Measurements from ENCODE around the gene ZNF284. TPM values are rescaled to one million over a fixed set of nuclear protein-coding genes. Genes with fewer than 3 reads are reported as not detected.
"Not testable (repeated sequence)": the region's sequence is repeated elsewhere in the genome, so short reads cannot be mapped to it uniquely, and the experiment has no call there.

The ZNF284 gene
- total and polyA plus RNA-seq, 2 experiments from 2014 or later: 1.9 to 2.0 TPM

DNA sequence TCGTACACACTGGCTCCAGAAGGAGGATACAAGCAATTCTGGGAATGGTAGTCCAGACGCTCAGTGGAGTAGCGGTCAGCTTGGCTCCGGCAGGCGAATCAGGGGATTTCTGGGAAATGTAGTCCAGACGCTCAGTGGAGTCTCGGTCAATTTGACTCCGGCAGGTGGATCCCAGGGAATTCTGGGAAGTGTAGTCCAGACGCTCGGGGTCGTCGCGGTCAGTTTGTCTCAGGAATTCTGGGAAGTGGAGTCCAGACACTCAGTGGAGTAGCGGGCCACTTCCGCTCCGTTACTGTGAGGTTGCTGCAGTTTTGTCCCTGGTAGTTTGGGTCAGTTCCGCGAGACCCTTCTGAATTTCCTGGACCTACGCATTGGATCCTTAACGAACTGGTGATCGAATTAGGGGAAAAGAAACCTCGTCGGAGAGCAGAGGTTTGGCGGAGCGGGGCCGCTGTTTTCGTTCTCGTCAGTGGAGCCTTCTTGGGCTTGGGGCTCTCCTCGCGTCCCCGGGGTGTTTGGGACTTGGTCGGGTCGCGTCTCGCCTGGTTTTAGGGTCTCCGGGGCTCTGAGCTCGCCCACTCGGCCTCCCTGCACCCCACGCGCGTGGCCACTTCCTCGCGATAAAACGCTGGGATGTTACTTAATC lies 41.3 kb downstream of the ZNF284 start, which contains the start of gene ZNF225:
Gene ZNF225 (plus strand): TSS at position 262 of the 646 bp plus-strand sequence. CDS start 2,429 bp downstream, outside the sequence.
- in situ Hi-C loops (cut with MboI): no loop called here
- no peak for TF ChIP-seq EZH2phosphoT487 (IDR thresholded peaks at IDR 0.05; ENCODE audit: insufficient read depth, low read depth)
- TF ChIP-seq EZH2 (IDR thresholded peaks at IDR 0.05; ENCODE audit: insufficient read depth, poor library complexity, severe bottlenecking): no peak
- Histone ChIP-seq H2AFZ (peak within 1 kb of the TSS; percentile 99), H4K20me1 (ENCODE audit: insufficient read depth) (no peaks in the 10 kb centered on the region), H3K4me3 (peak within 1 kb of the TSS; percentile 91), H3K4me2 (ENCODE audit: unreplicated experiment) (peak within 1 kb of the TSS; percentile 97), H3K9me3 (ENCODE audit: low read depth) (no peaks in the 10 kb centered on the region), H3K27ac (peak within 1 kb of the TSS; percentile 85), H3F3A (ENCODE audit: insufficient read depth) (peaks cover 21% of the 10 kb centered on the region; the same call in 1 of the 2 replicates), H3K36me3 (ENCODE audit: low read depth) (peaks cover 19% of the 10 kb centered on the region), H3K4me1 (ENCODE audit: insufficient read depth) (peaks cover 7% of the 10 kb centered on the region), H3K9me2 (ENCODE audit: insufficient read depth) (no peaks in the 10 kb centered on the region), H3K79me2 (ENCODE audit: insufficient read depth) (peaks cover 33% of the 10 kb centered on the region), H3K9ac (peak within 1 kb of the TSS; percentile 94), H3K27me3 (replicated peaks; ENCODE audit: insufficient read depth) (no peaks in the 10 kb centered on the region)
- WGBS, 2 experiments (ENCODE audit: low coverage in 1 of 2, low lambda C conversion rate in 2 of 2, missing lambda C conversion rate in 2 of 2): 1% methylated on average over 44 of the region's 44 CpGs
- DNase-seq: peak; percentile 99

- H2AFZ ChIP-seq: peak overlapping the region; percentile 99
- in situ Hi-C loops (cut with MboI): no loop called here
- H3K27me3 ChIP-seq (replicated peaks; ENCODE audit: insufficient read depth): no peaks in the 10 kb centered on the region
- no peaks in the 10 kb centered on the region for H3K9me3 ChIP-seq (ENCODE audit: low read depth)
- H3K27ac ChIP-seq: peak overlapping the region; percentile 85
- H3K9ac ChIP-seq: peak overlapping the region; percentile 94
- peak; percentile 40 for DNase-seq
- peaks cover 7% of the 10 kb centered on the region for H3K4me1 ChIP-seq (ENCODE audit: insufficient read depth)
- H4K20me1 ChIP-seq (ENCODE audit: insufficient read depth): no peaks in the 10 kb centered on the region
- H3K79me2 ChIP-seq (ENCODE audit: insufficient read depth): peaks cover 33% of the 10 kb centered on the region
- TF ChIP-seq EZH2 (IDR thresholded peaks at IDR 0.05; ENCODE audit: insufficient read depth, poor library complexity, severe bottlenecking) (no peak), EZH2phosphoT487 (IDR thresholded peaks at IDR 0.05; ENCODE audit: insufficient read depth, low read depth) (no peak)
- no peaks in the 10 kb centered on the region for H3K9me2 ChIP-seq (ENCODE audit: insufficient read depth)
- 3 to 4% methylated on average over 18 of the region's 18 CpGs for WGBS, 2 experiments (ENCODE audit: low coverage in 1 of 2, low lambda C conversion rate in 2 of 2, missing lambda C conversion rate in 2 of 2)
- H3K4me2 ChIP-seq (ENCODE audit: unreplicated experiment): peak overlapping the region; percentile 88
- peaks cover 20% of the 10 kb centered on the region; the same call in 1 of the 2 replicates for H3F3A ChIP-seq (ENCODE audit: insufficient read depth)
- peaks cover 16% of the 10 kb centered on the region for H3K36me3 ChIP-seq (ENCODE audit: low read depth)
- H3K4me3 ChIP-seq: peak overlapping the region; percentile 91
Measured at GRCh38 chr19:44113784-44114390, 41.9 kb downstream of the ZNF284 start.

DNA sequence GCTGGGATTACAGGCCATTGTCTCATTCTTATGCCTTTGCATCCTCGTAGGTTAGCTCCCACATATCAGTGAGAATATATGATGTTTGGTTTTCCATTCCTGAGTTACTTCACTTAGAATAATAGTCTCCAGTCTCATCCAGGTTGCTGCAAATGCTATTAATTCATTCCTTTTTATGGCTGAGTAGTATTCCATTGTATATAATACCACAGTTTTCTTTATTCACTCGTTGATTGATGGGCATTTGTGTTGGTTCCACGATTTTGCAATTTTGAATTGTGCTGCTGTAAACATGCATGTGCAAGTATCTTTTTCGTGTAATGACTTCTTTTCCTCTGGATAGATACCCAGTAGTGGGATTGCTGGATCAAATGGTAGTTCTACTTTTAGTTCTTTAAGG lies 49.2 kb downstream of the ZNF284 start:
- H3K4me3 ChIP-seq; H3K4me2 ChIP-seq (ENCODE audit: unreplicated experiment); H3K9me2 ChIP-seq (ENCODE audit: insufficient read depth); H3K9ac ChIP-seq; H4K20me1 ChIP-seq (ENCODE audit: insufficient read depth); H3K9me3 ChIP-seq (ENCODE audit: low read depth); in situ Hi-C loops (cut with MboI); H3K27me3 ChIP-seq (replicated peaks; ENCODE audit: insufficient read depth); H3F3A ChIP-seq (ENCODE audit: insufficient read depth); H3K27ac ChIP-seq; DNase-seq; H3K4me1 ChIP-seq (ENCODE audit: insufficient read depth); H2AFZ ChIP-seq: not testable (repeated sequence)
- WGBS, 2 experiments (ENCODE audit: low coverage in 1 of 2, low lambda C conversion rate in 2 of 2, missing lambda C conversion rate in 2 of 2): 86 to 89% methylated on average over 4 of the region's 4 CpGs
- Histone ChIP-seq H3K79me2 (ENCODE audit: insufficient read depth) (peaks cover 33% of the 10 kb centered on the region), H3K36me3 (ENCODE audit: low read depth) (peaks cover 63% of the 10 kb centered on the region)

DNA sequence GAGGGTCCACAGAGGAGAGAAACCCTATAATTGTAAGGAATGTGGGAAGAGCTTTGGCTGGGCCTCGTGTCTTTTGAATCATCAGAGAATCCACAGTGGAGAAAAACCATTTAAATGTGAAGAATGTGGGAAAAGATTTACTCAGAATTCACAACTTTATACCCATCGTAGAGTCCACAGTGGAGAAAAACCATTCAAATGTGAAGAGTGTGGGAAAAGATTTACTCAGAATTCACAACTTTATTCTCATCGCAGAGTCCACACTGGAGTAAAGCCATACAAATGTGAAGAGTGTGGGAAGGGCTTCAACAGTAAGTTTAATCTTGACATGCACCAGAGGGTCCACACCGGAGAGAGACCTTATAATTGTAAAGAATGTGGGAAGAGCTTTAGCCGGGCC lies 60.0 kb downstream of the ZNF284 start:
- WGBS, 2 experiments (ENCODE audit: low coverage in 1 of 2, low lambda C conversion rate in 2 of 2, missing lambda C conversion rate in 2 of 2): 86 to 90% methylated on average over 5 of the region's 5 CpGs
- Histone ChIP-seq H3K27ac (no peak overlapping the region), H3K4me2 (ENCODE audit: unreplicated experiment) (no peak overlapping the region), H3K9me3 (ENCODE audit: low read depth) (no peaks in the 10 kb centered on the region), H3K4me1 (ENCODE audit: insufficient read depth) (no peaks in the 10 kb centered on the region), H3K36me3 (ENCODE audit: low read depth) (peaks cover 40% of the 10 kb centered on the region), H3K27me3 (replicated peaks; ENCODE audit: insufficient read depth) (no peaks in the 10 kb centered on the region), H3K4me3 (no peak overlapping the region), H3K79me2 (ENCODE audit: insufficient read depth) (no peaks in the 10 kb centered on the region), H2AFZ (no peak overlapping the region), H3K9ac (no peak overlapping the region), H4K20me1 (ENCODE audit: insufficient read depth) (no peaks in the 10 kb centered on the region), H3F3A (ENCODE audit: insufficient read depth) (no peaks in the 10 kb centered on the region), H3K9me2 (ENCODE audit: insufficient read depth) (no peaks in the 10 kb centered on the region)
- no peak for DNase-seq
- TF ChIP-seq EZH2phosphoT487 (IDR thresholded peaks at IDR 0.05; ENCODE audit: insufficient read depth, low read depth) (no peak), EZH2 (IDR thresholded peaks at IDR 0.05; ENCODE audit: insufficient read depth, poor library complexity, severe bottlenecking) (no peak)
- in situ Hi-C loops (cut with MboI): no loop called here

Small RNA genes within 50 kb of the gene (small RNA-seq; reads per million reads assigned to genes)
- not detected for gene RNU6-902P (ENCODE audit: low read depth, low replicate concordance)

Other genes with a start within 250 kb of the ZNF284 start
- 12.1 and 14.2 TPM in 2 replicates for gene ZNF283, start 244.8 kb upstream of the ZNF284 start, total RNA-seq (2014; rRNA removed; shearing (Covaris generic))
- gene ZNF283, start 244.8 kb upstream of the ZNF284 start, polyA plus RNA-seq (2016; fragmentation: Nextera tagmentation; extraction: Ambion mirVana): 4.6 and 5.4 TPM in 2 replicates
- gene ZNF404, start 188.2 kb upstream of the ZNF284 start, total RNA-seq (2014; rRNA removed; shearing (Covaris generic)): 4.2 and 4.5 TPM in 2 replicates
- gene ZNF404, start 188.2 kb upstream of the ZNF284 start, polyA plus RNA-seq (2016; fragmentation: Nextera tagmentation; extraction: Ambion mirVana): 4.2 and 6.0 TPM in 2 replicates
- 8.9 and 13.0 TPM in 2 replicates for gene ZNF45, start 136.9 kb upstream of the ZNF284 start, total RNA-seq (2014; rRNA removed; shearing (Covaris generic))
- gene ZNF45, start 136.9 kb upstream of the ZNF284 start, polyA plus RNA-seq (2016; fragmentation: Nextera tagmentation; extraction: Ambion mirVana): 7.7 and 8.5 TPM in 2 replicates
- gene ZNF221, start 120.9 kb upstream of the ZNF284 start, total RNA-seq (2014; rRNA removed; shearing (Covaris generic)): 3.8 and 7.8 TPM in 2 replicates
- 1.6 and 1.9 TPM in 2 replicates for gene ZNF221, start 120.9 kb upstream of the ZNF284 start, polyA plus RNA-seq (2016; fragmentation: Nextera tagmentation; extraction: Ambion mirVana)
- 6.8 and 13.7 TPM in 2 replicates for gene ZNF155, start 88.0 kb upstream of the ZNF284 start, total RNA-seq (2014; rRNA removed; shearing (Covaris generic))
- 4.0 and 5.2 TPM in 2 replicates for gene ZNF155, start 88.0 kb upstream of the ZNF284 start, polyA plus RNA-seq (2016; fragmentation: Nextera tagmentation; extraction: Ambion mirVana)
- 1.9 and 3.9 TPM in 2 replicates for gene ZNF230, start 69.2 kb upstream of the ZNF284 start, total RNA-seq (2014; rRNA removed; shearing (Covaris generic))
- gene ZNF230, start 69.2 kb upstream of the ZNF284 start, polyA plus RNA-seq (2016; fragmentation: Nextera tagmentation; extraction: Ambion mirVana): 2.2 and 2.7 TPM in 2 replicates
- gene ZNF222, start 46.8 kb upstream of the ZNF284 start, total RNA-seq (2014; rRNA removed; shearing (Covaris generic)): 2.5 and 6.6 TPM in 2 replicates
- gene ZNF222, start 46.8 kb upstream of the ZNF284 start, polyA plus RNA-seq (2016; fragmentation: Nextera tagmentation; extraction: Ambion mirVana): 3.1 and 3.2 TPM in 2 replicates
- gene ZNF223, start 20.1 kb upstream of the ZNF284 start, total RNA-seq (2014; rRNA removed; shearing (Covaris generic)): 3.5 and 24.0 TPM in 2 replicates
- gene ZNF223, start 20.1 kb upstream of the ZNF284 start, polyA plus RNA-seq (2016; fragmentation: Nextera tagmentation; extraction: Ambion mirVana): 2.8 and 3.5 TPM in 2 replicates
- 15.6 and 19.2 TPM in 2 replicates for gene ZNF224, start 22.2 kb downstream of the ZNF284 start, total RNA-seq (2014; rRNA removed; shearing (Covaris generic))
- 9.4 and 11.7 TPM in 2 replicates for gene ZNF224, start 22.2 kb downstream of the ZNF284 start, polyA plus RNA-seq (2016; fragmentation: Nextera tagmentation; extraction: Ambion mirVana)
- gene ZNF225, start 41.2 kb downstream of the ZNF284 start, total RNA-seq (2014; rRNA removed; shearing (Covaris generic)): 5.8 and 6.1 TPM in 2 replicates
- gene ZNF225, start 41.2 kb downstream of the ZNF284 start, polyA plus RNA-seq (2016; fragmentation: Nextera tagmentation; extraction: Ambion mirVana): 3.2 and 4.3 TPM in 2 replicates
- gene ZNF234, start 69.4 kb downstream of the ZNF284 start, total RNA-seq (2014; rRNA removed; shearing (Covaris generic)): 6.5 and 8.1 TPM in 2 replicates
- gene ZNF234, start 69.4 kb downstream of the ZNF284 start, polyA plus RNA-seq (2016; fragmentation: Nextera tagmentation; extraction: Ambion mirVana): 4.7 and 6.2 TPM in 2 replicates
- gene ZNF226, start 92.9 kb downstream of the ZNF284 start, total RNA-seq (2014; rRNA removed; shearing (Covaris generic)): 20.1 and 32.5 TPM in 2 replicates
- 27.1 and 30.3 TPM in 2 replicates for gene ZNF226, start 92.9 kb downstream of the ZNF284 start, polyA plus RNA-seq (2016; fragmentation: Nextera tagmentation; extraction: Ambion mirVana)
- gene ZNF227, start 140.4 kb downstream of the ZNF284 start, total RNA-seq (2014; rRNA removed; shearing (Covaris generic)): 7.6 and 16.1 TPM in 2 replicates
- 7.5 and 7.8 TPM in 2 replicates for gene ZNF227, start 140.4 kb downstream of the ZNF284 start, polyA plus RNA-seq (2016; fragmentation: Nextera tagmentation; extraction: Ambion mirVana)
- gene ZNF233, start 187.7 kb downstream of the ZNF284 start, total RNA-seq (2014; rRNA removed; shearing (Covaris generic)): 0.13 and 0.86 TPM in 2 replicates
- gene ZNF233, start 187.7 kb downstream of the ZNF284 start, polyA plus RNA-seq (2016; fragmentation: Nextera tagmentation; extraction: Ambion mirVana): 0.61 and 0.80 TPM in 2 replicates
- 1.0 and 2.1 TPM in 2 replicates for gene ZNF235, start 232.9 kb downstream of the ZNF284 start, total RNA-seq (2014; rRNA removed; shearing (Covaris generic))
- gene ZNF235, start 232.9 kb downstream of the ZNF284 start, polyA plus RNA-seq (2016; fragmentation: Nextera tagmentation; extraction: Ambion mirVana): 1.4 and 2.6 TPM in 2 replicates